Osteocyte (in vitro differentiated cells): ENCODE data around the gene ZFP36L2. TPM values are rescaled to one million over a fixed set of nuclear protein-coding genes. Genes with fewer than 3 reads are reported as not detected.

Experiments used
- DNase-seq: peaks from one replicate; pipeline ENCODE4 v3.0.0; 2021; ENCODE audit warnings: mixed read lengths; ENCODE audit not compliant: unreplicated experiment; ENCODE audit errors: extremely low spot score
- H3K27ac Mint-ChIP-seq: one replicate; pipeline ENCODE4 v1.8.0; 2021; ENCODE audit warnings: mild to moderate bottlenecking, mixed read lengths; ENCODE audit not compliant: unreplicated experiment
- H3K27me3 Mint-ChIP-seq: one replicate; pipeline ENCODE4 v1.8.0; 2021; ENCODE audit warnings: mixed read lengths; ENCODE audit not compliant: unreplicated experiment
- H3K36me3 Mint-ChIP-seq: one replicate; pipeline ENCODE4 v1.8.0; 2021; ENCODE audit warnings: mixed read lengths; ENCODE audit not compliant: unreplicated experiment
- H3K4me1 Mint-ChIP-seq: one replicate; pipeline ENCODE4 v1.8.0; 2021; ENCODE audit warnings: mixed read lengths; ENCODE audit not compliant: unreplicated experiment
- H3K4me3 Mint-ChIP-seq: one replicate; pipeline ENCODE4 v1.8.0; 2021; ENCODE audit warnings: mild to moderate bottlenecking, moderate library complexity, mixed read lengths; ENCODE audit not compliant: unreplicated experiment
- H3K9me3 Mint-ChIP-seq: one replicate; pipeline ENCODE4 v1.8.0; 2021; ENCODE audit warnings: mixed read lengths; ENCODE audit not compliant: unreplicated experiment
- long read RNA-seq: library from polyadenylated mRNA; unstranded; transcript quantifications from one replicate; pipeline ENCODE4 v2.0.0, GENCODE V29; 2021
- total RNA-seq: library from RNA; stranded (reverse); gene quantifications from 2 replicates; pipeline ENCODE4 v1.2.1, GENCODE V29; 2021
- TF ChIP-seq, protein P1 (sequence below): fragments of 200-600 bp; sonication (generic); IDR thresholded peaks from 2 replicates; pipeline ENCODE4 v1.5.0; 2021; ENCODE audit warnings: antibody characterized with exemption, mild to moderate bottlenecking, moderate library complexity

ZFP36L2 gene, protein sequence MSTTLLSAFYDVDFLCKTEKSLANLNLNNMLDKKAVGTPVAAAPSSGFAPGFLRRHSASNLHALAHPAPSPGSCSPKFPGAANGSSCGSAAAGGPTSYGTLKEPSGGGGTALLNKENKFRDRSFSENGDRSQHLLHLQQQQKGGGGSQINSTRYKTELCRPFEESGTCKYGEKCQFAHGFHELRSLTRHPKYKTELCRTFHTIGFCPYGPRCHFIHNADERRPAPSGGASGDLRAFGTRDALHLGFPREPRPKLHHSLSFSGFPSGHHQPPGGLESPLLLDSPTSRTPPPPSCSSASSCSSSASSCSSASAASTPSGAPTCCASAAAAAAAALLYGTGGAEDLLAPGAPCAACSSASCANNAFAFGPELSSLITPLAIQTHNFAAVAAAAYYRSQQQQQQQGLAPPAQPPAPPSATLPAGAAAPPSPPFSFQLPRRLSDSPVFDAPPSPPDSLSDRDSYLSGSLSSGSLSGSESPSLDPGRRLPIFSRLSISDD
- 87.9 and 88.0 TPM in 2 replicates for total RNA-seq
- long read RNA-seq, partial matches to known transcripts: 0 of 31 reads
- long read RNA-seq, other reads (novel, unspliced or antisense): 31 of 31 reads

DNA sequence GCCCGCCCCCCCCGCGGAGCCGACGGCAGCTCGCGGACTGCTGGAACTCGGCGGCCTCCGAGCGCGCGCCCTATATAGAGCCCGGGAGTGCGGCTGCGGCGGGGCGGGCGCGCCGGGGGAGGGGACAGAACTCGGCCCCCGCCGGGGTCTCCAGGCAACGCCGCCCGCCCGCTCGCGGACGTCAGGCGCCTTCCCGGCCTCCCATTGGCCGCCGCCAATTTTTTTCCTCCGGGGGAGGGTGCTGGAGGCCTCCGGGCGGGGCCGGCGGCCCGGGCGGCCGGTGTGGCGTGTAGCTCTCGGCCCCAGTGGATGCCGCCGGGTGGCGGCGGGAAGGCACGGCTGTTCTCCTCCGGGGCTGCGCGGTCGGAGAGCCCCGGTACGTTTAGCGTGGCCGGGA lies at the start of gene ZFP36L2:
Gene ZFP36L2 (minus strand): TSS at position 49 of the 397 bp plus-strand sequence. CDS start 291 bp downstream, outside the sequence.
- no peaks in the 10 kb centered on the region for H3K27me3 Mint-ChIP-seq
- H3K9me3 Mint-ChIP-seq: no peaks in the 10 kb centered on the region
- peak within 1 kb of the TSS; percentile 91 for H3K27ac Mint-ChIP-seq
- peak; percentile 99 for DNase-seq
- H3K4me1 Mint-ChIP-seq: peaks cover 38% of the 10 kb centered on the region
- TF ChIP-seq, protein P1, sequence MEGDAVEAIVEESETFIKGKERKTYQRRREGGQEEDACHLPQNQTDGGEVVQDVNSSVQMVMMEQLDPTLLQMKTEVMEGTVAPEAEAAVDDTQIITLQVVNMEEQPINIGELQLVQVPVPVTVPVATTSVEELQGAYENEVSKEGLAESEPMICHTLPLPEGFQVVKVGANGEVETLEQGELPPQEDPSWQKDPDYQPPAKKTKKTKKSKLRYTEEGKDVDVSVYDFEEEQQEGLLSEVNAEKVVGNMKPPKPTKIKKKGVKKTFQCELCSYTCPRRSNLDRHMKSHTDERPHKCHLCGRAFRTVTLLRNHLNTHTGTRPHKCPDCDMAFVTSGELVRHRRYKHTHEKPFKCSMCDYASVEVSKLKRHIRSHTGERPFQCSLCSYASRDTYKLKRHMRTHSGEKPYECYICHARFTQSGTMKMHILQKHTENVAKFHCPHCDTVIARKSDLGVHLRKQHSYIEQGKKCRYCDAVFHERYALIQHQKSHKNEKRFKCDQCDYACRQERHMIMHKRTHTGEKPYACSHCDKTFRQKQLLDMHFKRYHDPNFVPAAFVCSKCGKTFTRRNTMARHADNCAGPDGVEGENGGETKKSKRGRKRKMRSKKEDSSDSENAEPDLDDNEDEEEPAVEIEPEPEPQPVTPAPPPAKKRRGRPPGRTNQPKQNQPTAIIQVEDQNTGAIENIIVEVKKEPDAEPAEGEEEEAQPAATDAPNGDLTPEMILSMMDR: no peak
- H3K36me3 Mint-ChIP-seq: peaks cover 26% of the 10 kb centered on the region
- peak within 1 kb of the TSS; percentile 97 for H3K4me3 Mint-ChIP-seq

DNA sequence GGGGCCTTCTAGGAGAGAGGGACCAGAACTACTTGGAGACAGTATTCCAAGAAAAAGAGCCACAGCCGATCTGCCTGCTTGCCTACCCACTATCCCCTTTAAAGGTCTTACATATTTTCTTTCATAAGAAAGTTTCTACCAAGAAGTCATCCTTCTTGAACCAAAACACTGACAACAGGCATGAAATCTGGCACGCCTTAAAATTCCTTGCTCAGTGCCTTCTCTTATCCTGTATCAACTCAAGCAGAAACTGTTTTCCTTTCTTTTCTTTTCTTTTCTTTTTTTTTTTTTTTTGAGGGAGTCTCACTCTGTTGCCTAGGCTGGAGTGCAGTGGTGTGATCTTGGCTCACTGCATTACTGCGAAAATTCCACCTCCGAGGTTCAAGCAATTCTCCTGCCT lies 48.3 kb upstream of the ZFP36L2 start:
- TF ChIP-seq, protein P1: no peak
- peaks cover 14% of the 10 kb centered on the region for H3K36me3 Mint-ChIP-seq
- H3K27me3 Mint-ChIP-seq: no peaks in the 10 kb centered on the region
- H3K27ac Mint-ChIP-seq: no peak overlapping the region
- no peak overlapping the region for H3K4me3 Mint-ChIP-seq
- H3K4me1 Mint-ChIP-seq: peaks cover 45% of the 10 kb centered on the region
- no peak for DNase-seq
- no peaks in the 10 kb centered on the region for H3K9me3 Mint-ChIP-seq

DNA sequence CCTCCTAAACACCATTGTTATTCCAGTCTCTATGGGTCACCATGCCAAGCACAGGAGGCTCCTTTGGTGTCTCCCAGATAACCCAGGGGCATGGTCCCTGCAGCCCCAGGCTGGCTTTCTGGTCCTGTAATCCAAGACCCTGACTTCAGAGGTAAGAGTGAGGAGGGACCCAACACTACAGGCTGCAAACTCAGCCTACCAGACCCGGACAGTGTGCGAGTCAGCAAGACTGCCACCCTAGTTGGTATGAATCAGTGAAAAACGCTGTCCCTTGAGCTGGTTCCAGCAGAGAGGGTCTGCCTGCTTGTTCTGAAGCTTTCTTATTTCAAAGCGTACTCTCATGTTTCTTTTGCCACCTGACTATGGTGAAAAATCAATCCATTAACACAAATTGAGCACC lies 47.6 kb upstream of the ZFP36L2 start:
- H3K4me1 Mint-ChIP-seq: peaks cover 52% of the 10 kb centered on the region
- H3K9me3 Mint-ChIP-seq: no peaks in the 10 kb centered on the region
- no peak overlapping the region for H3K27ac Mint-ChIP-seq
- H3K4me3 Mint-ChIP-seq: no peak overlapping the region
- DNase-seq: no peak
- H3K27me3 Mint-ChIP-seq: no peaks in the 10 kb centered on the region
- H3K36me3 Mint-ChIP-seq: peaks cover 7% of the 10 kb centered on the region
- TF ChIP-seq, protein P1: no peak

DNA sequence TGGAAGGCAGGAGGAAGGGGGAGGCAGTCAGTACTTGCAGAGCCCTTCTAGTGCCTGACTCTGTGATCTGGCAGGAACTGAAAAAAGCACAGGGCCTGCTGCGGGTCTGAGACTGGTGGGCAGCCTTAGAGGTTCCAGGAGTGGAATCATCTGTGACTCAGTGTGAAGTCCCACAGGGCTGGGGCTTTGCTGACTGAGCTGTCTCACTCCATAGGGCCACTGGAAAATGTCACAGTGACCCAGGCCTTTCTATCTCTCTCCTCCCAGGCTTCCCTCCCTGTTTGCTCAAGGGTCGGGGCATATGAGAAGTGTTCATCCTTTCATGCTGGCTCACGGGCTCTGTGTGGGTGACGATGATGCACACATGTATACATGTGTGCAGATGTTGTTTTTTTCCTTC lies 47.1 kb upstream of the ZFP36L2 start:
- Mint-ChIP-seq H3K27ac (no peak overlapping the region), H3K4me3 (no peak overlapping the region), H3K36me3 (peaks cover 4% of the 10 kb centered on the region), H3K27me3 (no peaks in the 10 kb centered on the region), H3K9me3 (no peaks in the 10 kb centered on the region), H3K4me1 (peaks cover 57% of the 10 kb centered on the region)
- DNase-seq: no peak
- TF ChIP-seq, protein P1: no peak

DNA sequence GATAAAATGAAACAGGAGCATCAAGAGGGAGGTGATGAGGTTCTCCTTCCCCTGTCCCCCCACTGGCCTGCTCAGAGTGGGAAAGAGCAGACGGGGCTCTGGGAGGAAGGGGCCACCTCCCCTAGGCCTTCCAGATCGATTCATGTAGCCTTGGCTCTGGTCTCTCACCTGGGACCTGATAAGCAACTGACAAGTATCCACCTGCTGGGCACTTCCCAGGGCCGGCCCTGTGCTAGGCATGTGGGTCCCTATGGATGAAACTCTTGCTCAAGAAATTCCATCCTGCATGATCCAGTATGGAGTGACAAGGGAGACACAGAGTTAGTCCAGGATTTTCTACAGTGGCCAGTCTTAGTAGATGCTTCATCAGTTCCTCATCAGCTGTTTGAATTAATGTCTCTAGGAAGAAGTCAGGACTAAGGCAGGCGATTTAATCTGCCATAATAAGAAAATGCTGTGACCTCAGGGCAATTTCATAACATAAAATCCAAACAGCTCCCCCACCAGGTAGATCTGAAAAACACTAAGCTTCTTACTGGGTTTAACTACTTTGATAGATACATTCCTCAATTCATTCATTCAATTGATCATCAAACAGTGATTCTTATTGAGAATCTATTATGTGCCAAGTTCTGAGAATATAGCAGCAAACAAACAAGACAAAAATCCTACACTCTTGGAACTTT lies 44.7 kb upstream of the ZFP36L2 start:
- Mint-ChIP-seq H3K4me1 (peaks cover 58% of the 10 kb centered on the region), H3K27me3 (no peaks in the 10 kb centered on the region), H3K4me3 (no peak overlapping the region), H3K27ac (no peak overlapping the region), H3K9me3 (no peaks in the 10 kb centered on the region), H3K36me3 (peaks cover 4% of the 10 kb centered on the region)
- TF ChIP-seq, protein P1: no peak
- no peak for DNase-seq
